Measurements from ENCODE around the gene CRTC1.

DNA sequence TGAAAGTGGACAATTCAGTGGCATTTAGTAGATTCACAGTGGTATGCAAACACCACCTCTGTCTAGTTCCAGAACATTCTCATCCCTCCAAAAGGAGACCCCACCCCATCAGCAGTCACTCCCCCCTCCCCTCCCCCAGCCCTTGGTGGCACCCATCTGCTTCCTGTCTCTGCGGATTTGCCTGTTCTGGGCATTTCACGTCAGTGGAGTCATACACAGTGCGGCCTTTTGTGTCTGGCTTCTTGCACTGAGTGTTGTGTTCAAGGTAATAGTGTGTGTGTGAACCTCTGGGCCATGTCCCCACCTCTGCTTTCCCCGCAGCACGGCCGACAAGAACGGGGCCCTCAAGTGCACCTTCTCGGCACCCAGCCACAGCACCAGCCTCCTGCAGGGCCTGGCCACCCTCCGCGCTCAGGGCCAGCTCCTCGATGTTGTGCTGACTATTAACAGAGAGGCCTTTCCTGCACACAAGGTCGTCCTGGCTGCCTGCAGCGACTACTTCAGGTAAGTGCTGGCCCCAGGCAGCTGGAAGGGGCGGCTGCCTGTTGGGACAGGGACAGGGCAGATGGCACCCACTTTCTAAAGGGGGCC, 19.4 kb upstream of the CRTC1 start:
- TF ChIP-seq EZH2 (optimal IDR thresholded peaks at IDR 0.05; ENCODE audit: low read depth, low read length) (no peak), EZH2phosphoT487 (IDR thresholded peaks at IDR 0.05; ENCODE audit: low read length) (no peak)
- TF ChIP-seq, protein P1, sequence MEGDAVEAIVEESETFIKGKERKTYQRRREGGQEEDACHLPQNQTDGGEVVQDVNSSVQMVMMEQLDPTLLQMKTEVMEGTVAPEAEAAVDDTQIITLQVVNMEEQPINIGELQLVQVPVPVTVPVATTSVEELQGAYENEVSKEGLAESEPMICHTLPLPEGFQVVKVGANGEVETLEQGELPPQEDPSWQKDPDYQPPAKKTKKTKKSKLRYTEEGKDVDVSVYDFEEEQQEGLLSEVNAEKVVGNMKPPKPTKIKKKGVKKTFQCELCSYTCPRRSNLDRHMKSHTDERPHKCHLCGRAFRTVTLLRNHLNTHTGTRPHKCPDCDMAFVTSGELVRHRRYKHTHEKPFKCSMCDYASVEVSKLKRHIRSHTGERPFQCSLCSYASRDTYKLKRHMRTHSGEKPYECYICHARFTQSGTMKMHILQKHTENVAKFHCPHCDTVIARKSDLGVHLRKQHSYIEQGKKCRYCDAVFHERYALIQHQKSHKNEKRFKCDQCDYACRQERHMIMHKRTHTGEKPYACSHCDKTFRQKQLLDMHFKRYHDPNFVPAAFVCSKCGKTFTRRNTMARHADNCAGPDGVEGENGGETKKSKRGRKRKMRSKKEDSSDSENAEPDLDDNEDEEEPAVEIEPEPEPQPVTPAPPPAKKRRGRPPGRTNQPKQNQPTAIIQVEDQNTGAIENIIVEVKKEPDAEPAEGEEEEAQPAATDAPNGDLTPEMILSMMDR (IDR thresholded peaks at IDR 0.05; ENCODE audit: low read length) = no peak

Measured in MM.1S (cell line).